Progenitor cell of endocrine pancreas (in vitro differentiated cells): Measurements from ENCODE around the gene ATRN. TPM values are rescaled to one million over a fixed set of nuclear protein-coding genes. Genes with fewer than 3 reads are reported as not detected.

Experiments
- DNase-seq: peaks from one replicate; pipeline ENCODE4 v3.0.0; 2021; ENCODE audit warnings: low spot score; ENCODE audit not compliant: unreplicated experiment
- H3K27ac Mint-ChIP-seq: 2 replicates; pipeline ENCODE4 v1.8.0; 2021; ENCODE audit warnings: mild to moderate bottlenecking, moderate library complexity, mixed read lengths
- H3K27me3 Mint-ChIP-seq: 2 replicates; pipeline ENCODE4 v1.8.0; 2021; ENCODE audit warnings: mixed read lengths
- H3K36me3 Mint-ChIP-seq: 2 replicates; pipeline ENCODE4 v1.8.0; 2022; ENCODE audit warnings: mixed read lengths; ENCODE audit not compliant: insufficient read depth
- H3K4me1 Mint-ChIP-seq: 2 replicates; pipeline ENCODE4 v1.8.0; 2021; ENCODE audit warnings: low read depth, mixed read lengths
- H3K4me3 Mint-ChIP-seq: 2 replicates; pipeline ENCODE4 v1.8.0; 2021; ENCODE audit warnings: low read depth, mild to moderate bottlenecking, moderate library complexity, mixed read lengths
- H3K9me3 Mint-ChIP-seq: 2 replicates; pipeline ENCODE4 v1.8.0; 2021; ENCODE audit warnings: low read depth, mixed read lengths
- CTCF ChIP-seq: fragments of 200-600 bp; sonication (generic); IDR thresholded peaks from one replicate; pipeline ENCODE4 v1.5.0; 2021; ENCODE audit warnings: antibody characterized with exemption, mild to moderate bottlenecking; ENCODE audit not compliant: unreplicated experiment
- total RNA-seq: library from RNA; stranded (reverse); gene quantifications from 2 replicates; pipeline ENCODE4 v1.2.1, GENCODE V29; 2021

The ATRN gene
- total RNA-seq, 1 donor from 2014 or later, result 54.5 TPM

GRCh38 chr20:3685341-3685740, 214.5 kb downstream of the ATRN start:
- Mint-ChIP-seq H3K36me3 (no peaks in the 10 kb centered on the region), H3K4me3 (no peak overlapping the region), H3K27me3 (peaks cover 65% of the 10 kb centered on the region), H3K4me1 (peaks cover 4% of the 10 kb centered on the region), H3K27ac (no peak overlapping the region), H3K9me3 (no peaks in the 10 kb centered on the region)
- TF ChIP-seq CTCF, result no peak
- no peak for DNase-seq

DNA sequence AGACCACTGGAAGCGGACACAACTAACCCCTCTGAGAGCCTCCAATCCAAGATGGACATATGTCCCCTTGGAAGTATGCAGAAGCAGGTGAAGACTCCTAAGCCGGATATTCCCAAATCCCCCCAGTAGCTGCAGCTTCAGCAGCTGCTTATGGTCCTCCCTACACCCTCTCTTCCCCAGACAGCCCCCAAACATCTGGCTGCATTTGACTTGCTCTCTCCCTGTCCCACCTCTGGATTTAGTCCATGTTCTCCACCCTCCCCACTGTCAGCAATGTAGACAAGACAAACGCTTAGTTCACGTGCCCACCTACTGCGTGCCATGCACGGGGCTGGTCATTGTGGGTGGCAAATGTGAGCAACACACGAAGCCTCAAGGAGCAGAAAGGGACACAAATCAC, 215.6 kb downstream of the ATRN start:
- no peak overlapping the region for H3K4me3 Mint-ChIP-seq
- no peak for DNase-seq
- peaks cover 56% of the 10 kb centered on the region for H3K27me3 Mint-ChIP-seq
- no peaks in the 10 kb centered on the region for H3K9me3 Mint-ChIP-seq
- H3K4me1 Mint-ChIP-seq, result no peaks in the 10 kb centered on the region
- no peak for TF ChIP-seq CTCF
- H3K27ac Mint-ChIP-seq, result no peak overlapping the region
- no peaks in the 10 kb centered on the region for H3K36me3 Mint-ChIP-seq

GRCh38 chr20:3686867-3687321, 216.1 kb downstream of the ATRN start:
- Mint-ChIP-seq H3K4me1 (no peaks in the 10 kb centered on the region), H3K27ac (no peak overlapping the region), H3K27me3 (peaks cover 55% of the 10 kb centered on the region), H3K4me3 (no peak overlapping the region), H3K9me3 (no peaks in the 10 kb centered on the region), H3K36me3 (no peaks in the 10 kb centered on the region)
- no peak for DNase-seq
- TF ChIP-seq CTCF, result no peak

DNA sequence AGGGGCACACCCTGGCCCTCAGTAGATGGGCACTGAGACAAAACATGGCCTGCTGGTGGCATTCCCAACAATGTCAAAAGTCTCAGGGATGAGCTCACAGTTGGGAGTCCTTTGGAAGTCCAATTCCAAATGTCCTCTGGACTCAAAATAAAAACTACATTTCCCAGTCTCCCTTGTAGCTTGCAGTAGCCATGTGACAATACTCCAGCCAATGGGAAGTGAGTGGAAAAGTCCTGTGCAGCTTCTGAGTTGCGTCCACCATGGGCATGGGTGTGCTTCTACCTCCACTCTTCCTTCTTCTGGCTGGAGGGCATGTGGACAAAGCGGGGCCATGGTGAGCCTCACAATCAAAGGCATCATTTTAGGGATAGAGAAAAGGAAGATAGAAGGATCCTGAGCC, 216.8 kb downstream of the ATRN start:
- Mint-ChIP-seq H3K27me3 (peaks cover 51% of the 10 kb centered on the region), H3K27ac (no peak overlapping the region), H3K36me3 (no peaks in the 10 kb centered on the region), H3K9me3 (no peaks in the 10 kb centered on the region), H3K4me1 (no peaks in the 10 kb centered on the region), H3K4me3 (no peak overlapping the region)
- DNase-seq, result no peak
- TF ChIP-seq CTCF, result no peak

DNA sequence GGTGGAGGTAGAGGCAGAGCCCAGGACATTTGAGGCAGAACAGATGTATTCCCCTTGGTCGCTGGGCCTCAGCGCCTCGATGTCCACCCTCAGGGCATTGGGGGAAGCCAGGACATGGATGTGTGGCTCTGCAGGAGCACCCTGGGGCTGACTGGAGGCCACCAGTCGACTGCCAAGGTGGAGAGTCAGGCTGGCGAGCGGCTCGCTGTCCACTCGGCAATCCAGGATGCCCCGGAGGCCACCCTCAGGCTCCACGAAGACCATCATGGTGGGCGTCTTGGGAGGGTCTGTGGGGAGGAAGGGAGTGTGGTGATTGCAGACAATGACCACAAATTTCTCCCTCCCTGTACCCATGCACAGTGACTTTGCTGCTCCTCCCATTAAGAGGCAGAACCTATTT, 219.2 kb downstream of the ATRN start:
- DNase-seq, result no peak
- no peaks in the 10 kb centered on the region for H3K4me1 Mint-ChIP-seq
- no peak overlapping the region for H3K4me3 Mint-ChIP-seq
- no peak for TF ChIP-seq CTCF
- no peaks in the 10 kb centered on the region for H3K36me3 Mint-ChIP-seq
- no peak overlapping the region for H3K27ac Mint-ChIP-seq
- H3K9me3 Mint-ChIP-seq, result no peaks in the 10 kb centered on the region
- H3K27me3 Mint-ChIP-seq, result peaks cover 34% of the 10 kb centered on the region
